ENCODE data around the gene NLRP1.

NLRP1 gene

GRCh38 chr17:5540321-5540720 is 44.0 kb downstream of the NLRP1 start:
- DNase-seq (ENCODE audit: low read depth): no peak
- no peak overlapping the region for H3K4me3 ChIP-seq (ENCODE audit: low read length)
- no peak for TF ChIP-seq CTCF (conservative IDR thresholded peaks at IDR 0.05; ENCODE audit: low read length)

GRCh38 chr17:5539286-5539685 is 45.0 kb downstream of the NLRP1 start:
- no peak overlapping the region for H3K4me3 ChIP-seq (ENCODE audit: low read length)
- no peak for TF ChIP-seq CTCF (conservative IDR thresholded peaks at IDR 0.05; ENCODE audit: low read length)
- no peak for DNase-seq (ENCODE audit: low read depth)

GRCh38 chr17:5536866-5537650 is 47.3 kb downstream of the NLRP1 start:
- no peak for TF ChIP-seq CTCF (conservative IDR thresholded peaks at IDR 0.05; ENCODE audit: low read length)
- no peak overlapping the region for H3K4me3 ChIP-seq (ENCODE audit: low read length)
- DNase-seq (ENCODE audit: low read depth): peak; percentile 20

- H3K4me3 ChIP-seq (ENCODE audit: low read length): no peak overlapping the region
- DNase-seq (ENCODE audit: low read depth): no peak
- no peak for TF ChIP-seq CTCF (conservative IDR thresholded peaks at IDR 0.05; ENCODE audit: low read length)
Observed at GRCh38 chr17:5535436-5535835, 48.9 kb downstream of the NLRP1 start.

DNA sequence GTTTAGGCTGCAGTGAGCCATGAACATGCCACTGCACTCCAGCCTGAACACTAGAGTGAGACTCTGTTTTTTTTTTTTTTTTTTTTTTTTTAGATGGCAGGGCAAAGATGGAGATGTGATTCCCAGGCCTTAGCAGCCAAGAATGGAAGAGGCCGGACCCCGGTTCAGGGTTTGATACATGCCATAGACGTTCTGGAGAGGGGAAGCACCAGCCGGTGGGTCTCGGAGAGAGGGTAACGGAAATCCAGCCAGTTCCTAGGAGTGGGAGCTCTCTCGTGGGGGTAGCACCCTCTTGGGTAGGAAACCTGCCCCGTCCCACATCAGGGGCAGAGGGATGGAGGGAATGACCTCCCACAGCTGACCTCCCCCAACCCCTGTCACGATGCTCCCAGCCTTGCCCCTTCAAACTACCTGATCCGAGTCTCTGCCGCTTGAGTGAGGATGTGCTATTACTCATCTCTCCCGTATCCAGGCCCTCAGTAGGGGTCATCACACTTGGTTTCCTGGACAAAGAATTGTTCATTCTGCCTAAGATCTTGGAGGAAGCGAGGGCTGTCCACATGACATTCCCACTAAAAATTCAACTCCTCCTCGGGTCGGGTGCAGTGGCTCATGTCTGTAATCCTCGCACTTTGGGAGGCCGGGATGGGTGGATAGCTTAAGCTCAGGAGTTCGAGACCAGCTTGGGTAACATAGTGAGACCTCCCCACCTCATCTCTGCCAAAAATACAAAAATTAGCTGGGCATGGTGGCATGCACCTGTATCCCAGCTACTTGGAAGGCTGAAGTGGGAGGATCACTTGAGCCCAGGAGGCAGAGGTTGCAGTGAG is 50.6 kb downstream of the NLRP1 start:
- H3K4me3 ChIP-seq (ENCODE audit: low read length): no peak overlapping the region
- TF ChIP-seq CTCF (conservative IDR thresholded peaks at IDR 0.05; ENCODE audit: low read length): no peak
- no peak for DNase-seq (ENCODE audit: low read depth)

GRCh38 chr17:5532581-5532980 is 51.7 kb downstream of the NLRP1 start:
- no peak for DNase-seq (ENCODE audit: low read depth)
- no peak overlapping the region for H3K4me3 ChIP-seq (ENCODE audit: low read length)
- no peak for TF ChIP-seq CTCF (conservative IDR thresholded peaks at IDR 0.05; ENCODE audit: low read length)

DNA sequence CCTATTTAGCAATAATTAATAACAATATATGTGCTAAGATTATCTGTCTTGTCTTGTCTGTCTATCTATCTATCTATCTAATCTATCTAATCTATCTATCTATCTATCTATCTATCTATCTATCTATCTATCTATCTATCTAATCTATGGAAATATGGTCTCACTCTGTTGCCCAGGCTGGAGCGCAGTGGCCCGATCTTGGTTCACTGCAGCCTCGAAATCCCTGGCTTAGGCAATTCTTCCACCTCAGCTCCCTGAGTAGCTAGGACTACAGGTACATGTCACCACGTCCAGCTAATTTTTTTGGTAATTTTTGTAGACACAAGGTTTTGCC is 53.3 kb downstream of the NLRP1 start:
- no peak for TF ChIP-seq CTCF (conservative IDR thresholded peaks at IDR 0.05; ENCODE audit: low read length)
- DNase-seq (ENCODE audit: low read depth): no peak

More for the DNA sequence above, 53.3 kb downstream of the NLRP1 start:
- no peak overlapping the region for H3K4me3 ChIP-seq (ENCODE audit: low read length)

Measured in AG10803 (cell line).